Transverse colon (tissue), 4 donors: Measurements from ENCODE around the gene MYO16.

Experiments
- EP300 ChIP-seq: sonication (generic); formaldehyde crosslinking; IDR thresholded peaks from one replicate; pipeline ENCODE4 v1.6.1; 2017; ENCODE audit warnings: antibody characterized with exemption, low read depth
- POLR2A ChIP-seq: fragments of 450-650 bp; IDR thresholded peaks from one replicate; pipeline ENCODE4 v1.6.1; 2016; ENCODE audit warnings: antibody characterized with exemption, mild to moderate bottlenecking, moderate library complexity
- POLR2AphosphoS5 ChIP-seq, 3 donors: sonication (generic); formaldehyde crosslinking; IDR thresholded peaks; one replicate each; pipeline ENCODE4 v1.6.1; 2016; ENCODE audit warnings: antibody characterized with exemption in 3 of 3
- TF ChIP-seq, protein P1 (sequence below), 5 experiments: fragments of 200-600 bp in 3 of 5; fragments of 450-650 bp in 2 of 5; sonication (generic) in 3 of 5; IDR thresholded peaks; 1 replicate in 2 of 5; 2 replicates in 3 of 5; pipeline ENCODE4 v1.5.1; 2016 to 2017; ENCODE audit warnings: antibody characterized with exemption in 5 of 5, inconsistent platforms in 3 of 5, mild to moderate bottlenecking in 2 of 5, moderate library complexity in 1 of 5

DNA sequence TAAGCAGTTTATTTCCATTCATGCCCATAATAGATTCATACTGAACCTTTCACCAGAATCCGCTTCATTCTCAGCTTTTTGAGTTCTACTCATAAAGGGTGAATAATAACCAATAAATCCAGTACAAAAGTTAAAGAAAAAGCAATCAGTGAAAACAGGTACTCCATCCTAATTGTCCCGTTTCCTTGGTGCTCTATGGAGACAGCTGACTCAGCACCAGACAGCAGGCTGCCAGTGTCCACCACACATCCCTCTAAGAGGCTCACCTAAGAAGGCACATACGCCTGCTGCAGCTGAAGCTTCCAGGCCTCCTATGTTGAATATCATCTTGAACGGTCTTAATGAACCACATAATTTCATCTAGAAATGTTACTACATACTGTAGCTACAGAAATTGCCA is 27.3 kb downstream of the MYO16 start:
- no peak for TF ChIP-seq POLR2AphosphoS5 (IDR thresholded peaks at IDR 0.05)
- TF ChIP-seq, protein P1, sequence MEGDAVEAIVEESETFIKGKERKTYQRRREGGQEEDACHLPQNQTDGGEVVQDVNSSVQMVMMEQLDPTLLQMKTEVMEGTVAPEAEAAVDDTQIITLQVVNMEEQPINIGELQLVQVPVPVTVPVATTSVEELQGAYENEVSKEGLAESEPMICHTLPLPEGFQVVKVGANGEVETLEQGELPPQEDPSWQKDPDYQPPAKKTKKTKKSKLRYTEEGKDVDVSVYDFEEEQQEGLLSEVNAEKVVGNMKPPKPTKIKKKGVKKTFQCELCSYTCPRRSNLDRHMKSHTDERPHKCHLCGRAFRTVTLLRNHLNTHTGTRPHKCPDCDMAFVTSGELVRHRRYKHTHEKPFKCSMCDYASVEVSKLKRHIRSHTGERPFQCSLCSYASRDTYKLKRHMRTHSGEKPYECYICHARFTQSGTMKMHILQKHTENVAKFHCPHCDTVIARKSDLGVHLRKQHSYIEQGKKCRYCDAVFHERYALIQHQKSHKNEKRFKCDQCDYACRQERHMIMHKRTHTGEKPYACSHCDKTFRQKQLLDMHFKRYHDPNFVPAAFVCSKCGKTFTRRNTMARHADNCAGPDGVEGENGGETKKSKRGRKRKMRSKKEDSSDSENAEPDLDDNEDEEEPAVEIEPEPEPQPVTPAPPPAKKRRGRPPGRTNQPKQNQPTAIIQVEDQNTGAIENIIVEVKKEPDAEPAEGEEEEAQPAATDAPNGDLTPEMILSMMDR (IDR thresholded peaks at IDR 0.05) = no peak
- TF ChIP-seq POLR2A = no peak
- TF ChIP-seq EP300 = no peak
